Sigmoid colon (tissue), 7 donors: ENCODE data around the gene FNDC3A. TPM values are rescaled to one million over a fixed set of nuclear protein-coding genes. Genes with fewer than 3 reads are reported as not detected.
"Not testable (repeated sequence)": the region's sequence is repeated elsewhere in the genome, so short reads cannot be mapped to it uniquely, and the experiment has no call there.

Experiments used
- DNase-seq: peaks from one replicate; pipeline ENCODE4 v3.0.0-alpha.2; 2019
- H3K27ac ChIP-seq, 4 donors: fragments of 200-600 bp; sonication (generic); one replicate each; pipeline ENCODE4 v1.5.1; 2016 to 2019; ENCODE audit warnings: mild to moderate bottlenecking in 1 of 4
- H3K27me3 ChIP-seq, 3 donors: fragments of 200-600 bp; sonication (generic); one replicate each; pipeline ENCODE4 v1.5.1; 2019; ENCODE audit warnings: mild to moderate bottlenecking in 1 of 3
- H3K36me3 ChIP-seq, 4 donors: fragments of 200-600 bp; sonication (generic); one replicate each; pipeline ENCODE4 v1.5.1; 2016 to 2019
- H3K4me1 ChIP-seq, 4 donors: fragments of 200-600 bp; sonication (generic); one replicate each; pipeline ENCODE4 v1.5.1; 2017 to 2019
- H3K4me3 ChIP-seq, 4 donors: fragments of 200-600 bp; sonication (generic); one replicate each; pipeline ENCODE4 v1.5.1; 2017 to 2019; ENCODE audit warnings: mild to moderate bottlenecking in 2 of 4, moderate library complexity in 1 of 4
- H3K9me3 ChIP-seq, 4 donors: fragments of 200-600 bp in 3 of 4; sonication (generic) in 3 of 4; one replicate each; pipeline versions ENCODE4 v1.5.1 to v1.6.1; 2013 to 2019
- EP300 ChIP-seq, 4 donors: sonication (generic); formaldehyde crosslinking; IDR thresholded peaks; one replicate each; pipeline ENCODE4 v1.6.1; 2017; ENCODE audit warnings: antibody characterized with exemption in 4 of 4
- POLR2A ChIP-seq, 2 donors: fragments of 450-650 bp; IDR thresholded peaks; one replicate each; pipeline ENCODE4 v1.6.1; 2016; ENCODE audit warnings: antibody characterized with exemption in 2 of 2, mild to moderate bottlenecking in 2 of 2, moderate library complexity in 2 of 2
- POLR2AphosphoS5 ChIP-seq, 4 donors: sonication (generic); formaldehyde crosslinking; IDR thresholded peaks; one replicate each; pipeline ENCODE4 v1.6.1; 2017; ENCODE audit warnings: antibody characterized with exemption in 4 of 4
- WGBS, 2 donors: extraction: QIAGEN DNeasy Blood & Tissue Kit; methylation state at CpG; one replicate each; pipeline ENCODE4 v1.1.7; 2013; 5-methylcytosine and 5-hydroxymethylcytosine counted together
- intact Hi-C: fragments of 100-400 bp; cut with DNase I; formaldehyde crosslinking; loops from one replicate; pipeline ENCODE4 v1.15.1; 2023
- polyA plus RNA-seq, 3 donors: library from polyadenylated mRNA; stranded (reverse); fragments of 200-250 nt; gene quantifications; one replicate each; pipeline ENCODE4 v1.2.3, GENCODE V29; 2013
- total RNA-seq, 4 donors: library from RNA; depleted of rRNA; stranded (reverse); fragments of >200 nt; gene quantifications; one replicate each; pipeline ENCODE4 v1.1.0, GENCODE V29; 2016
- TF ChIP-seq, protein P1 (sequence below), 4 experiments: fragments of 450-650 bp in 3 of 4; fragments of 200-600 bp in 1 of 4; IDR thresholded peaks; one replicate each; pipeline ENCODE4 v1.5.1; 2016 to 2019; ENCODE audit warnings: antibody characterized with exemption in 4 of 4, mild to moderate bottlenecking in 3 of 4, moderate library complexity in 2 of 4
- donor health status: healthy with polysubstance abuse.
- donor health status: Bipolar disorder and iron deficiency.
- donor health status: healthy.

The FNDC3A gene
- total and polyA plus RNA-seq, 7 donors, result 14.4 to 61.4 (median 47.8) TPM

GRCh38 chr13:49112782-49113525 is 137.2 kb downstream of the FNDC3A start:
- H3K27me3 ChIP-seq, result no peaks in the 10 kb centered on the region
- TF ChIP-seq, protein P1, sequence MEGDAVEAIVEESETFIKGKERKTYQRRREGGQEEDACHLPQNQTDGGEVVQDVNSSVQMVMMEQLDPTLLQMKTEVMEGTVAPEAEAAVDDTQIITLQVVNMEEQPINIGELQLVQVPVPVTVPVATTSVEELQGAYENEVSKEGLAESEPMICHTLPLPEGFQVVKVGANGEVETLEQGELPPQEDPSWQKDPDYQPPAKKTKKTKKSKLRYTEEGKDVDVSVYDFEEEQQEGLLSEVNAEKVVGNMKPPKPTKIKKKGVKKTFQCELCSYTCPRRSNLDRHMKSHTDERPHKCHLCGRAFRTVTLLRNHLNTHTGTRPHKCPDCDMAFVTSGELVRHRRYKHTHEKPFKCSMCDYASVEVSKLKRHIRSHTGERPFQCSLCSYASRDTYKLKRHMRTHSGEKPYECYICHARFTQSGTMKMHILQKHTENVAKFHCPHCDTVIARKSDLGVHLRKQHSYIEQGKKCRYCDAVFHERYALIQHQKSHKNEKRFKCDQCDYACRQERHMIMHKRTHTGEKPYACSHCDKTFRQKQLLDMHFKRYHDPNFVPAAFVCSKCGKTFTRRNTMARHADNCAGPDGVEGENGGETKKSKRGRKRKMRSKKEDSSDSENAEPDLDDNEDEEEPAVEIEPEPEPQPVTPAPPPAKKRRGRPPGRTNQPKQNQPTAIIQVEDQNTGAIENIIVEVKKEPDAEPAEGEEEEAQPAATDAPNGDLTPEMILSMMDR (IDR thresholded peaks at IDR 0.05), result no peak
- no peak for TF ChIP-seq POLR2AphosphoS5 (IDR thresholded peaks at IDR 0.05)
- no peak for TF ChIP-seq POLR2A (IDR thresholded peaks at IDR 0.05)
- TF ChIP-seq EP300 (IDR thresholded peaks at IDR 0.05), result no peak
- WGBS, 2 donors, result 40 to 53% methylated on average over 5 of the region's 5 CpGs
- H3K36me3 ChIP-seq, result peaks cover 0 to 9% (median 0%) of the 10 kb centered on the region in 4 donors
- peak overlapping the region in 1 of 4 donors; percentile 19 for H3K27ac ChIP-seq
- H3K9me3 ChIP-seq, result no peaks in the 10 kb centered on the region
- H3K4me3 ChIP-seq, result no peak overlapping the region
- no peak for DNase-seq
- intact Hi-C loops, result loop anchor here (10.0 kb wide), 1 partner anchor 332 kb away; the partner anchor contains the start of genes CAB39L and SETDB2
- peaks cover 0 to 40% (median 38%) of the 10 kb centered on the region in 4 donors for H3K4me1 ChIP-seq

DNA sequence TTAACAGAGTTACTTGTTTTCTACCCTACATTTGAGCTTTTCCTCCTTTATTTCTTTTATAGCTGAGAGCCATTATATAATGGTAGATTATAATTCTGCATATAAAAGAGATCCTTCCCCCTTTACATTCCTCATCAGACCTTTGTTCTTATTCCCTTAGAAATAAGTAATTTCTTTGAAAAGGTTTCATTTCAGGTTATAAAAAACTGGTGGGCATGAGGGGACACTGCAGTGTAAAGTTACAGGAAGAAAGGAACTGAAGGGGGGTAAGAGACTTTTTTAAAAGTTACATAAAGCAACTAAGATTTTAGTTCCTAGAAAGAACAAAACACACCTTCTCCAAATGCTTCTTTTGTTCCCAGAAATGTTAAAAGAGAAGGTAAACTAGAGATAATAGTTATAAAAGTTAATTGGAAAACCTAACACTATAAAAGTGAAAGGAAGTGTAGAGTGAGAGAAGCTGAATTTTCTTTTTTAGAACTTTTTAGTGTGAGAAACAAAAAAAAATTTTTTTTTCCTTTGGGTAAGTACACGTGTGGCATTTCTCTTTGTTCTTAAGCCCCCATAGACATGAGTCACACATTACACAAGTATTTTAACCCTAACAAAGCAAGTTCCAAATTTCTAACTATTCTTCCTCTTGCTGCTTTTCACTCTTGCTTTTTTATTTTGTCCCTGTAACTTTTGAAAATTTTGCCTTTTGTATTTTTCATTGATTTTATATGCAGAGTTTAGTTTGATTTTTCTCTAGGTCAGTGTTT is 138.0 kb downstream of the FNDC3A start:
- TF ChIP-seq POLR2A (IDR thresholded peaks at IDR 0.05), result no peak
- TF ChIP-seq, protein P1 (IDR thresholded peaks at IDR 0.05), result no peak
- no peak for TF ChIP-seq EP300 (IDR thresholded peaks at IDR 0.05)
- TF ChIP-seq POLR2AphosphoS5 (IDR thresholded peaks at IDR 0.05), result no peak
- intact Hi-C loops, result loop anchor here (10.0 kb wide), 1 partner anchor 331 kb away; the partner anchor contains the start of genes CAB39L and SETDB2
- Histone ChIP-seq H3K9me3 (no peaks in the 10 kb centered on the region), H3K4me3 (no peak overlapping the region), H3K27me3 (no peaks in the 10 kb centered on the region), H3K36me3 (peaks cover 0 to 17% (median 4%) of the 10 kb centered on the region in 4 donors), H3K27ac (peak overlapping the region in 1 of 4 donors; percentile 19), H3K4me1 (peaks cover 0 to 40% (median 38%) of the 10 kb centered on the region in 4 donors)
- WGBS, 2 donors, result 2 to 9% methylated on average over 1 of the region's 1 CpG
- no peak for DNase-seq

DNA sequence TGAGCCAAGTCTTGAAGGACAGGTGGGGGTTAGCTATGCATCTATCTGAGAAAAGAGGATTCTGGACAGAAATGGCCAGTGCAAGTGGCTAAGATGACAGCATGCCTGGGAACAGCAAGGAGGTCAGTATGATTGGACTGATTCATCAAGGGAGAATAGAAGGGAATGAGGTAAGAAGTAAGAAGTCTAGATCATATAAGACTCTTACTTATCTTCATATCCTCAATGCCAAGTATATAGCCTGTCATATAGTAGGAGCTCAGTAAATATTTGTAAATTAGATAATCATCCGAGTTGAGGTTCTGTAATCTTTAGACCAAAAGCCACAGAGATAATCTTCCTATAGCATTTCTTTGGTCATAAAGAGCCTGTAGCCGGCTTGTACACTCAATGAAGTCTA is 141.2 kb downstream of the FNDC3A start:
- Histone ChIP-seq H3K4me1 (peaks cover 0 to 33% (median 28%) of the 10 kb centered on the region in 4 donors), H3K36me3 (peaks cover 0 to 26% (median 9%) of the 10 kb centered on the region in 4 donors), H3K27me3 (no peaks in the 10 kb centered on the region), H3K9me3 (no peaks in the 10 kb centered on the region), H3K27ac (no peak overlapping the region), H3K4me3 (no peak overlapping the region)
- DNase-seq, result no peak
- intact Hi-C loops, result loop anchor here (10.0 kb wide), 1 partner anchor 328 kb away; the partner anchor contains the start of genes CAB39L and SETDB2
- no peak for TF ChIP-seq EP300 (IDR thresholded peaks at IDR 0.05)
- no peak for TF ChIP-seq POLR2A (IDR thresholded peaks at IDR 0.05)
- TF ChIP-seq, protein P1 (IDR thresholded peaks at IDR 0.05), result no peak
- TF ChIP-seq POLR2AphosphoS5 (IDR thresholded peaks at IDR 0.05), result no peak
- WGBS, 2 donors, result 27 to 78% methylated on average over 2 of the region's 2 CpGs

- not testable (repeated sequence) for H3K9me3 ChIP-seq, H3K27me3 ChIP-seq, DNase-seq, H3K27ac ChIP-seq, H3K4me3 ChIP-seq
- peaks cover 0 to 26% (median 9%) of the 10 kb centered on the region in 4 donors for H3K36me3 ChIP-seq
- intact Hi-C loops, result loop anchor here (10.0 kb wide), 1 partner anchor 326 kb away; the partner anchor contains the start of genes CAB39L and SETDB2
- H3K4me1 ChIP-seq, result peaks cover 0 to 20% (median 12%) of the 10 kb centered on the region in 4 donors
- 95 to 97% methylated on average over 6 of the region's 6 CpGs for WGBS, 2 donors
Observed at GRCh38 chr13:49118455-49118854, 142.7 kb downstream of the FNDC3A start.
